NCI-H1930 (cell line): ENCODE data around the gene NPHP4.
"Not testable (repeated sequence)": the region's sequence is repeated elsewhere in the genome, so short reads cannot be mapped to it uniquely, and the experiment has no call there.

Experiments
- DNase-seq, 2 experiments: peaks; one replicate each; lab custom pipeline; 2025; lab: John Stamatoyannopoulos, UW

The NPHP4 gene

GRCh38 chr1:5855196-5855897, 136.9 kb downstream of the NPHP4 start:
- DNase-seq: no peak

- DNase-seq: no peak
These were observed 137.5 kb downstream of the NPHP4 start for GRCh38 chr1:5854754-5855153.

- DNase-seq: not testable (repeated sequence)
These were observed 138.4 kb downstream of the NPHP4 start for GRCh38 chr1:5853858-5854257.

- no peak for DNase-seq
These were observed 141.7 kb downstream of the NPHP4 start for GRCh38 chr1:5850503-5850902.

GRCh38 chr1:5849550-5849949, 142.7 kb downstream of the NPHP4 start:
- no peak for DNase-seq

GRCh38 chr1:5847013-5847659, 145.1 kb downstream of the NPHP4 start:
- DNase-seq: no peak

GRCh38 chr1:5845376-5845775, 146.8 kb downstream of the NPHP4 start:
- DNase-seq: no peak

GRCh38 chr1:5844442-5844841, 147.8 kb downstream of the NPHP4 start:
- DNase-seq: no peak

- no peak for DNase-seq
These were observed 148.6 kb downstream of the NPHP4 start for GRCh38 chr1:5843521-5844096.

GRCh38 chr1:5842679-5843078, 149.5 kb downstream of the NPHP4 start:
- DNase-seq: no peak

GRCh38 chr1:5840551-5841001, 151.6 kb downstream of the NPHP4 start:
- no peak for DNase-seq

- no peak for DNase-seq
These were observed 152.2 kb downstream of the NPHP4 start for GRCh38 chr1:5839881-5840550.

GRCh38 chr1:5839161-5839880, 152.9 kb downstream of the NPHP4 start:
- DNase-seq: no peak

GRCh38 chr1:5837976-5838653, 154.1 kb downstream of the NPHP4 start:
- DNase-seq: no peak

- no peak for DNase-seq
These were observed 155.3 kb downstream of the NPHP4 start for GRCh38 chr1:5836776-5837440.

- no peak for DNase-seq
These were observed 157.1 kb downstream of the NPHP4 start for GRCh38 chr1:5835179-5835562.

- DNase-seq: no peak
These were observed 157.6 kb downstream of the NPHP4 start for GRCh38 chr1:5834477-5835178.

- DNase-seq: no peak
These were observed 158.3 kb downstream of the NPHP4 start for GRCh38 chr1:5833911-5834310.

- DNase-seq: no peak
These were observed 159.0 kb downstream of the NPHP4 start for GRCh38 chr1:5832916-5833895.
